CD8-positive, alpha-beta memory T cell (primary cell): ENCODE measurements around the gene CELA1. TPM values are rescaled to one million over a fixed set of nuclear protein-coding genes. Genes with fewer than 3 reads are reported as not detected.
"Not testable (repeated sequence)": the region's sequence is repeated elsewhere in the genome, so short reads cannot be mapped to it uniquely, and the experiment has no call there.

Experiments
- CTCF ChIA-PET: fragments of 350-600 bp; sonication (Branson Sonifier 250); formaldehyde crosslinking; loops from one replicate; lab custom pipeline; 2021; ENCODE audit warnings: antibody characterized with exemption; lab: Charles Lee
- POLR2A ChIA-PET: fragments of 350-600 bp; sonication (Branson Sonifier 250); formaldehyde crosslinking; loops from one replicate; lab custom pipeline; 2021; ENCODE audit warnings: antibody characterized with exemption; lab: Charles Lee
- DNase-seq, 5 donors: peaks; one replicate each; pipeline versions ENCODE4 v3.0.0 to v3.0.0-alpha.2; 2020 to 2022; ENCODE audit warnings: mixed read lengths in 1 of 5
- H3K27ac ChIP-seq: one replicate; pipeline ENCODE4 v1.7.0; 2013; ENCODE audit warnings: low read depth, mild to moderate bottlenecking, low read length, moderate library complexity
- H3K27me3 ChIP-seq: 2 replicates; pipeline ENCODE4 v1.7.0; 2013; ENCODE audit warnings: low read length, mild to moderate bottlenecking; ENCODE audit not compliant: insufficient read depth, poor library complexity, severe bottlenecking
- H3K36me3 ChIP-seq: 2 replicates; pipeline ENCODE4 v1.7.0; 2013; ENCODE audit warnings: mild to moderate bottlenecking, low read length, moderate library complexity; ENCODE audit not compliant: insufficient read depth
- H3K4me1 ChIP-seq: 2 replicates; pipeline ENCODE4 v1.7.0; 2013; ENCODE audit warnings: mild to moderate bottlenecking, low read length, moderate library complexity; ENCODE audit not compliant: insufficient read depth
- H3K4me3 ChIP-seq: 2 replicates; pipeline ENCODE4 v1.7.0; 2013; ENCODE audit warnings: mild to moderate bottlenecking, low read length
- H3K9me3 ChIP-seq: 2 replicates; pipeline ENCODE4 v1.7.0; 2013; ENCODE audit warnings: mild to moderate bottlenecking, low read length
- H3K27ac Mint-ChIP-seq, 8 donors: one replicate each; pipeline ENCODE4 v1.8.0; 2020 to 2021; ENCODE audit warnings: mixed read lengths in 8 of 8, mild to moderate bottlenecking in 6 of 8, inconsistent platforms in 3 of 8, moderate library complexity in 3 of 8
- H3K27me3 Mint-ChIP-seq, 2 donors: one replicate each; pipeline ENCODE4 v1.8.0; 2020 to 2021; ENCODE audit warnings: mixed read lengths in 2 of 2, mild to moderate bottlenecking in 1 of 2, moderate library complexity in 1 of 2
- H3K36me3 Mint-ChIP-seq, 3 donors: one replicate each; pipeline ENCODE4 v1.8.0; 2020 to 2021; ENCODE audit warnings: mixed read lengths in 3 of 3, inconsistent platforms in 1 of 3, mild to moderate bottlenecking in 1 of 3
- H3K4me1 Mint-ChIP-seq, 3 donors: one replicate each; pipeline ENCODE4 v1.8.0; 2020 to 2021; ENCODE audit warnings: mixed read lengths in 3 of 3, inconsistent platforms in 1 of 3, mild to moderate bottlenecking in 1 of 3
- H3K4me3 Mint-ChIP-seq, 7 donors: one replicate each; pipeline ENCODE4 v1.8.0; 2020 to 2021; ENCODE audit warnings: mixed read lengths in 7 of 7, mild to moderate bottlenecking in 6 of 7, moderate library complexity in 4 of 7, inconsistent platforms in 2 of 7
- H3K9me3 Mint-ChIP-seq, 5 donors: one replicate each; pipeline ENCODE4 v1.8.0; 2020 to 2022; ENCODE audit warnings: mixed read lengths in 5 of 5, mild to moderate bottlenecking in 3 of 5, moderate library complexity in 2 of 5, inconsistent platforms in 1 of 5
- polyA plus RNA-seq: library from polyadenylated mRNA; unstranded; fragments of 300-500 nt; fragmentation: Illumina TruSeq; gene quantifications from one replicate; pipeline ENCODE4 v1.2.3, GENCODE V29; 2021
- total RNA-seq, 2 experiments: library from RNA; stranded (reverse); gene quantifications; one replicate each; pipeline ENCODE4 v1.2.3, GENCODE V29; 2021

Gene CELA1
- total and polyA plus RNA-seq, 3 experiments from 2014 or later = 0.71 TPM; not detected in 2

GRCh38 chr12:51306507-51306906 is 40.0 kb downstream of the CELA1 start:
- DNase-seq = no peak
- H3K27ac ChIP-seq = no peak overlapping the region
- Mint-ChIP-seq H3K27ac (peak overlapping the region in 7 of 8 donors; percentile 3 to 80 (median 43)), H3K4me1 (peaks cover 64 to 72% (median 72%) of the 10 kb centered on the region in 3 donors), H3K9me3 (no peaks in the 10 kb centered on the region), H3K27me3 (no peaks in the 10 kb centered on the region), H3K4me3 (peak overlapping the region in 1 of 7 donors; percentile 73), H3K36me3 (peaks cover 6 to 83% (median 23%) of the 10 kb centered on the region in 3 donors)
- H3K9me3 ChIP-seq = no peaks in the 10 kb centered on the region
- peaks cover 58% of the 10 kb centered on the region for H3K36me3 ChIP-seq
- H3K4me3 ChIP-seq = no peak overlapping the region
- H3K4me1 ChIP-seq = peaks cover 40% of the 10 kb centered on the region
- POLR2A ChIA-PET = no interaction called here
- CTCF ChIA-PET = interaction anchor here (0.9 to 1.4 kb wide), 4 partner anchors 16 to 34 kb away, joined by 3 to 4 read pairs (median 4); no protein-coding TSS in a partner anchor
- no peaks in the 10 kb centered on the region for H3K27me3 ChIP-seq

GRCh38 chr12:51300768-51301167 is 45.7 kb downstream of the CELA1 start:
- DNase-seq, H3K9me3 ChIP-seq, H3K4me3 Mint-ChIP-seq, H3K27me3 ChIP-seq, H3K27me3 Mint-ChIP-seq, H3K27ac ChIP-seq, H3K4me3 ChIP-seq, H3K4me1 ChIP-seq, H3K9me3 Mint-ChIP-seq: not testable (repeated sequence)
- H3K36me3 ChIP-seq = peaks cover 67% of the 10 kb centered on the region
- CTCF ChIA-PET = interaction anchor here (0.9 to 3.6 kb wide), 2 partner anchors 32 to 40 kb away, joined by 3 to 17 read pairs; no protein-coding TSS in a partner anchor
- peak overlapping the region in 4 of 8 donors; percentile 1 to 78 (median 34) for H3K27ac Mint-ChIP-seq
- H3K4me1 Mint-ChIP-seq = peaks cover 22 to 26% (median 25%) of the 10 kb centered on the region in 3 donors
- H3K36me3 Mint-ChIP-seq = peaks cover 6 to 82% (median 24%) of the 10 kb centered on the region in 3 donors
- POLR2A ChIA-PET = interaction anchor here (0.6 to 1.1 kb wide), 3 partner anchors 9 to 227 kb away, joined by 3 to 5 read pairs (median 3); no protein-coding TSS in a partner anchor

GRCh38 chr12:51295651-51296050 is 50.8 kb downstream of the CELA1 start:
- peaks cover 17 to 22% (median 17%) of the 10 kb centered on the region in 3 donors for H3K4me1 Mint-ChIP-seq
- Histone ChIP-seq H3K27me3 (no peaks in the 10 kb centered on the region), H3K27ac (no peak overlapping the region), H3K9me3 (no peaks in the 10 kb centered on the region), H3K36me3 (peaks cover 54% of the 10 kb centered on the region), H3K4me3 (no peak overlapping the region), H3K4me1 (peaks cover 8% of the 10 kb centered on the region)
- no peaks in the 10 kb centered on the region for H3K27me3 Mint-ChIP-seq
- peaks cover 4 to 77% (median 20%) of the 10 kb centered on the region in 3 donors for H3K36me3 Mint-ChIP-seq
- H3K9me3 Mint-ChIP-seq = no peaks in the 10 kb centered on the region
- CTCF ChIA-PET = interaction anchor here (1.2 to 4.5 kb wide), 2 partner anchors 23 to 45 kb away, joined by 3 to 20 read pairs; no protein-coding TSS in a partner anchor
- H3K4me3 Mint-ChIP-seq = no peak overlapping the region
- POLR2A ChIA-PET = interaction anchor here (0.8 kb wide), 1 partner anchor 13 kb away, joined by 3 read pairs; no protein-coding TSS in a partner anchor
- H3K27ac Mint-ChIP-seq = peak overlapping the region in 2 of 8 donors; percentile 46 to 86
- DNase-seq = no peak

- POLR2A ChIA-PET = interaction anchor here (0.7 kb wide), 1 partner anchor 98 kb away, joined by 6 read pairs; no protein-coding TSS in a partner anchor
- DNase-seq, H3K4me3 ChIP-seq, H3K4me1 ChIP-seq, H3K27me3 ChIP-seq, H3K9me3 Mint-ChIP-seq, H3K9me3 ChIP-seq, H3K27me3 Mint-ChIP-seq, H3K27ac ChIP-seq, H3K4me3 Mint-ChIP-seq: not testable (repeated sequence)
- Mint-ChIP-seq H3K27ac (peak overlapping the region in 5 of 8 donors; percentile 14 to 71 (median 32)), H3K36me3 (peaks cover 4 to 76% (median 19%) of the 10 kb centered on the region in 3 donors), H3K4me1 (peaks cover 13 to 22% (median 17%) of the 10 kb centered on the region in 3 donors)
- CTCF ChIA-PET = interaction anchor here (1.0 to 4.5 kb wide), 2 partner anchors 13 to 47 kb away, joined by 3 to 20 read pairs; no protein-coding TSS in a partner anchor
- peaks cover 46% of the 10 kb centered on the region for H3K36me3 ChIP-seq
These were observed 52.4 kb downstream of the CELA1 start for GRCh38 chr12:51294097-51294496.

- no peak for DNase-seq
- H3K36me3 Mint-ChIP-seq = peaks cover 4 to 76% (median 19%) of the 10 kb centered on the region in 3 donors
- H3K4me1 Mint-ChIP-seq = peaks cover 14 to 22% (median 17%) of the 10 kb centered on the region in 3 donors
- H3K4me3 Mint-ChIP-seq = no peak overlapping the region
- Histone ChIP-seq H3K27ac (no peak overlapping the region), H3K4me1 (peaks cover 8% of the 10 kb centered on the region), H3K9me3 (no peaks in the 10 kb centered on the region), H3K27me3 (no peaks in the 10 kb centered on the region), H3K4me3 (no peak overlapping the region), H3K36me3 (peaks cover 47% of the 10 kb centered on the region)
- no peaks in the 10 kb centered on the region for H3K27me3 Mint-ChIP-seq
- H3K27ac Mint-ChIP-seq = peak overlapping the region in 5 of 8 donors; percentile 14 to 88 (median 32)
- ChIA-PET POLR2A (interaction anchor here (0.7 kb wide), 1 partner anchor 98 kb away, joined by 6 read pairs; no protein-coding TSS in a partner anchor), CTCF (interaction anchor here (1.0 to 4.5 kb wide), 2 partner anchors 14 to 47 kb away, joined by 3 to 20 read pairs; no protein-coding TSS in a partner anchor)
- no peaks in the 10 kb centered on the region for H3K9me3 Mint-ChIP-seq
These were observed 52.8 kb downstream of the CELA1 start for GRCh38 chr12:51293696-51294095.

- Mint-ChIP-seq H3K27ac (peak overlapping the region in 4 of 8 donors; percentile 7 to 87 (median 40)), H3K36me3 (peaks cover 4 to 74% (median 23%) of the 10 kb centered on the region in 3 donors), H3K4me1 (peaks cover 14 to 21% (median 20%) of the 10 kb centered on the region in 3 donors)
- H3K27ac ChIP-seq, H3K27me3 Mint-ChIP-seq, H3K4me3 ChIP-seq, H3K27me3 ChIP-seq, H3K9me3 ChIP-seq, H3K4me1 ChIP-seq, H3K4me3 Mint-ChIP-seq, POLR2A ChIA-PET, DNase-seq, H3K9me3 Mint-ChIP-seq: not testable (repeated sequence)
- CTCF ChIA-PET = interaction anchor here (0.9 to 4.5 kb wide), 3 partner anchors 22 to 49 kb away, joined by 3 to 20 read pairs (median 6); partner anchors contain the start of gene SMAGP
- H3K36me3 ChIP-seq = peaks cover 52% of the 10 kb centered on the region
These were observed 54.6 kb downstream of the CELA1 start for GRCh38 chr12:51291603-51292513.

- ChIA-PET POLR2A (no interaction called here), CTCF (no interaction called here)
- H3K4me3 Mint-ChIP-seq = no peak overlapping the region
- H3K9me3 Mint-ChIP-seq = no peaks in the 10 kb centered on the region
- no peaks in the 10 kb centered on the region for H3K27me3 Mint-ChIP-seq
- DNase-seq = no peak
- Histone ChIP-seq H3K36me3 (peaks cover 58% of the 10 kb centered on the region), H3K27ac (no peak overlapping the region), H3K9me3 (no peaks in the 10 kb centered on the region), H3K4me3 (no peak overlapping the region), H3K4me1 (no peaks in the 10 kb centered on the region), H3K27me3 (no peaks in the 10 kb centered on the region)
- peak overlapping the region in 5 of 8 donors; percentile 35 to 87 (median 70) for H3K27ac Mint-ChIP-seq
- H3K4me1 Mint-ChIP-seq = peaks cover 0 to 5% (median 3%) of the 10 kb centered on the region in 3 donors
- H3K36me3 Mint-ChIP-seq = peaks cover 0 to 71% (median 9%) of the 10 kb centered on the region in 3 donors
These were observed 60.6 kb downstream of the CELA1 start for GRCh38 chr12:51285843-51286242.
